NB4 (cell line): Measurements from ENCODE around the gene NUP85.

Source experiments
- CTCF ChIP-seq: IDR thresholded peaks from one replicate; pipeline ENCODE4 v1.5.1; 2012; ENCODE audit warnings: low read depth, low read length
- MYC ChIP-seq: IDR thresholded peaks from 2 replicates; pipeline ENCODE4 v1.6.1; 2011; ENCODE audit warnings: low read depth, low read length
- POLR2A ChIP-seq: IDR thresholded peaks from 2 replicates; pipeline ENCODE4 v1.6.1; 2011; ENCODE audit warnings: mild to moderate bottlenecking; ENCODE audit not compliant: insufficient read length; ENCODE audit errors: extremely low read depth
- TF ChIP-seq, protein P1 (sequence below): IDR thresholded peaks from 2 replicates; pipeline ENCODE4 v1.6.1; 2011; ENCODE audit warnings: low read depth, low read length

GRCh38 chr17:75191584-75191983 lies 13.9 kb upstream of the NUP85 start:
- TF ChIP-seq CTCF, result no peak
- TF ChIP-seq POLR2A, result no peak
- TF ChIP-seq, protein P1, sequence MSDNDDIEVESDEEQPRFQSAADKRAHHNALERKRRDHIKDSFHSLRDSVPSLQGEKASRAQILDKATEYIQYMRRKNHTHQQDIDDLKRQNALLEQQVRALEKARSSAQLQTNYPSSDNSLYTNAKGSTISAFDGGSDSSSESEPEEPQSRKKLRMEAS, result no peak
- TF ChIP-seq MYC, result no peak
